ENCODE data around the gene MYCBPAP.

MYCBPAP gene

GRCh38 chr17:50517011-50517410, 8.8 kb downstream of the MYCBPAP start:
- TF ChIP-seq CTCF (IDR thresholded peaks at IDR 0.05; ENCODE audit: insufficient read depth, low read depth, low read length, missing control alignments) = peak; percentile 33
- DNase-seq (ENCODE audit: low read depth) = peak; percentile 70
- H3K4me3 ChIP-seq (ENCODE audit: low read length) = no peak overlapping the region

- no peak for TF ChIP-seq CTCF (IDR thresholded peaks at IDR 0.05; ENCODE audit: insufficient read depth, low read depth, low read length, missing control alignments)
Measured at GRCh38 chr17:50517504-50518383, 9.5 kb downstream of the MYCBPAP start.

GRCh38 chr17:50518384-50519023, 10.3 kb downstream of the MYCBPAP start:
- H3K4me3 ChIP-seq (ENCODE audit: low read length) = no peak overlapping the region
- DNase-seq (ENCODE audit: low read depth) = no peak

More at GRCh38 chr17:50517504-50518383, 9.5 kb downstream of the MYCBPAP start:
- no peak for DNase-seq (ENCODE audit: low read depth)
- H3K4me3 ChIP-seq (ENCODE audit: low read length) = no peak overlapping the region

DNA sequence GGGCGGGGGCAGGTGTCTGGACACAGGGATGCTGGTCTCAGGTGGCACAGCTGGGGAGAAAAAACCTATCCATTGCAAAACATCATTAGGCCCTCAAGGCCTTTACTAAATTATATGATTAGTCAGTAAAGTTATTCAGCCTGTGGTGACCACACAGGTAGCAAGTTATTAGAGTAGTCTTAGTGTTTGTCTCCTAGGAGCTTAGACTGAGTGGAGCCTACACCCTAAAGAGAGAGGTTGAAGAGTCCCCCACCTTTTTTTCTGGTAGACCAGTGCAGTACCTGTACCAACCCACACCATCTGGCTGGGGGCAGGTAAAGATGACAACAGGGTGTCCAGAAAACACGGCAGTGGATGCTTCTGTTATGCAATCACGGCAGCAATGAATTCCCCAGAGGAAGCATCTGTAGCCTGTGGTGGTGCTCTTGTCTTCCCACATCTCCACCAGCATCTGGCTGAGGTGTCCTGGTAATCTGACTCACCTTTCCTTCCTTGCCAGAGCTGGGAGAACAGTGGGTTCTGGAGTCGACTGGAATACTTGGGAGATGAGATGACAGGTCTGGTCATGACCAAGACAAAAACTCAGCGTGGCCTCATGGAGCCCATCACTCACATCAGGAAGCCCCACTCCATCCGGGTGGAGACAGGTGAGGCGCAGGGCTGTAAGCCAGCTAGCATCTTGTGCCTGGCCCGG, 11.0 kb downstream of the MYCBPAP start:
- peak; percentile 95 for DNase-seq (ENCODE audit: low read depth)
- no peak for TF ChIP-seq CTCF (IDR thresholded peaks at IDR 0.05; ENCODE audit: insufficient read depth, low read depth, low read length, missing control alignments)
- H3K4me3 ChIP-seq (ENCODE audit: low read length) = no peak overlapping the region

More at GRCh38 chr17:50518384-50519023, 10.3 kb downstream of the MYCBPAP start:
- TF ChIP-seq CTCF (IDR thresholded peaks at IDR 0.05; ENCODE audit: insufficient read depth, low read depth, low read length, missing control alignments) = no peak

GRCh38 chr17:50520483-50520882, 12.2 kb downstream of the MYCBPAP start:
- H3K4me3 ChIP-seq (ENCODE audit: low read length) = no peak overlapping the region
- no peak for TF ChIP-seq CTCF (IDR thresholded peaks at IDR 0.05; ENCODE audit: insufficient read depth, low read depth, low read length, missing control alignments)

DNA sequence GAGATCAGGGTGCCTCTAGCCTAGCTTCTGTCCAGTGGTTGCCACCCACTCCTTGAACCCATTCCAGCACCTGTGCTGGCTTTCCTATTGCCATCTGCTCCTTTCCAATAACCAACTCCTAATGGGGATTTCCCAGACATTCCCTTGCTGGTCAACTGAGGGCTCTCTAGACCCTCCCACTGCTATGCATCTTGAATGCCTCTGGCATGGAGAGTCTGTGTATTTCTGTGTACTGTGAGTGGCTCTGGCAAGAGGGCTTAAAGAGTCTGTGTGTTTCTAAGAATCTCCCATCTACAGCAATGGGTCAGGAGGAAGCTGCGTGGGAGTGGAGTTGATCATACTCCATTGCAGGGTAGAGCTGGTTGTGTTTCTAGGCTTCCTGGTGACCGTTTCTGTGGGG, 13.3 kb downstream of the MYCBPAP start:
- TF ChIP-seq CTCF (IDR thresholded peaks at IDR 0.05; ENCODE audit: insufficient read depth, low read depth, low read length, missing control alignments) = no peak
- no peak for DNase-seq (ENCODE audit: low read depth)
- H3K4me3 ChIP-seq (ENCODE audit: low read length) = no peak overlapping the region

More at GRCh38 chr17:50520483-50520882, 12.2 kb downstream of the MYCBPAP start:
- DNase-seq (ENCODE audit: low read depth) = no peak
